Measurements from ENCODE around the gene CMSS1. TPM values are rescaled to one million over a fixed set of nuclear protein-coding genes. Genes with fewer than 3 reads are reported as not detected.

Gene CMSS1
- total and polyA plus RNA-seq, 2 of the 13 experiments (the other 11 are each of a cell fraction or from before 2014, with no cell fraction given), result 6.4 to 48.7 TPM

- TF ChIP-seq HOXA5 (CRISPR knock-in tag; IDR thresholded peaks at IDR 0.05), result 0 out of 2 replicates have a peak, but pooled peaks have one; percentile 39
- no peak for TF ChIP-seq GABPA (IDR thresholded peaks at IDR 0.05; ENCODE audit: low read depth, low read length)
- TF ChIP-seq GABPA (CRISPR knock-in tag; IDR thresholded peaks at IDR 0.05; ENCODE audit: low read depth), result peak; percentile 44
- TF ChIP-seq ESRRA (CRISPR knock-in tag; IDR thresholded peaks at IDR 0.05; ENCODE audit: low read depth), result peak; percentile 79
- no peak for TF ChIP-seq MTERF4 (CRISPR knock-in tag; IDR thresholded peaks at IDR 0.05)
- TF ChIP-seq KLF13 (CRISPR knock-in tag; IDR thresholded peaks at IDR 0.05), result no peak
- TF ChIP-seq ZNF839 (CRISPR knock-in tag; IDR thresholded peaks at IDR 0.05; ENCODE audit: borderline replicate concordance), result no peak
- TF ChIP-seq HNF4G (IDR thresholded peaks at IDR 0.05; ENCODE audit: borderline replicate concordance, low read depth, low read length), result peak; percentile 21; the same call in 1 of the 2 replicates
- no peak for TF ChIP-seq HNF4G (CRISPR knock-in tag; IDR thresholded peaks at IDR 0.05; ENCODE audit: borderline replicate concordance, low read depth)
- TF ChIP-seq MEIS1 (CRISPR knock-in tag; IDR thresholded peaks at IDR 0.05; ENCODE audit: borderline replicate concordance), result 0 out of 2 replicates have a peak, but pooled peaks have one; percentile 7
- peak; percentile 81 for TF ChIP-seq HOXA3 (CRISPR knock-in tag; IDR thresholded peaks at IDR 0.05)
- TF ChIP-seq ZNF253 (CRISPR knock-in tag; IDR thresholded peaks at IDR 0.05; ENCODE audit: borderline replicate concordance), result no peak
- peak; percentile 66 for TF ChIP-seq KAT8 (CRISPR knock-in tag; IDR thresholded peaks at IDR 0.05)
- peak; percentile 38; the same call in 1 of the 2 replicates for TF ChIP-seq PRMT3 (CRISPR knock-in tag; IDR thresholded peaks at IDR 0.05; ENCODE audit: borderline replicate concordance, low read depth)
- no peak for TF ChIP-seq JUN (CRISPR knock-in tag; IDR thresholded peaks at IDR 0.05)
- TF ChIP-seq U2AF1 (optimal IDR thresholded peaks at IDR 0.05; ENCODE audit: low read depth, low read length), result no peak
- no peak; the same call in 1 of the 2 replicates for TF ChIP-seq ARID2 (CRISPR knock-in tag; IDR thresholded peaks at IDR 0.05; ENCODE audit: borderline replicate concordance)
- TF ChIP-seq ZNF24 (IDR thresholded peaks at IDR 0.05), result peak; percentile 47; the same call in 1 of the 2 replicates
- TF ChIP-seq DPF2 (CRISPR knock-in tag; IDR thresholded peaks at IDR 0.05; ENCODE audit: borderline replicate concordance, low read depth), result peak; percentile 75
- TF ChIP-seq CTCF (CRISPR knock-in tag; IDR thresholded peaks at IDR 0.05), result 0 out of 2 replicates have a peak, but pooled peaks have one; percentile 21
- no peak for TF ChIP-seq ZNF513 (CRISPR knock-in tag; conservative IDR thresholded peaks at IDR 0.05)
- peak; percentile 83 for TF ChIP-seq NR2F6 (IDR thresholded peaks at IDR 0.05)
- TF ChIP-seq NR2F6 (CRISPR knock-in tag; IDR thresholded peaks at IDR 0.05), result peak; percentile 82
- TF ChIP-seq RXRB (CRISPR knock-in tag; IDR thresholded peaks at IDR 0.05; ENCODE audit: borderline replicate concordance), result peak; percentile 97
- no peak for TF ChIP-seq TRIM22 (IDR thresholded peaks at IDR 0.05)
- TF ChIP-seq IKZF1 (IDR thresholded peaks at IDR 0.05), result no peak
- TF ChIP-seq PHF20 (CRISPR knock-in tag; IDR thresholded peaks at IDR 0.05), result no peak
Observed at GRCh38 chr3:100076731-100077529, 259.3 kb downstream of the CMSS1 start (continued).

All from HepG2 (cell line).